IgD-negative memory B cell (primary cell): ENCODE results near the gene WDR33. TPM values are rescaled to one million over a fixed set of nuclear protein-coding genes. Genes with fewer than 3 reads are reported as not detected.

Experiments used
- H3K27ac Mint-ChIP-seq, 3 donors: one replicate each; pipeline ENCODE4 v1.8.0; 2020 to 2022; ENCODE audit warnings: mild to moderate bottlenecking in 3 of 3, mixed read lengths in 3 of 3, moderate library complexity in 1 of 3
- H3K27me3 Mint-ChIP-seq: one replicate; pipeline ENCODE4 v1.8.0; 2021; ENCODE audit warnings: mixed read lengths
- H3K36me3 Mint-ChIP-seq: one replicate; pipeline ENCODE4 v1.8.0; 2020; ENCODE audit warnings: mild to moderate bottlenecking, mixed read lengths
- H3K4me1 Mint-ChIP-seq, 3 donors: one replicate each; pipeline ENCODE4 v1.8.0; 2020 to 2022; ENCODE audit warnings: mixed read lengths in 3 of 3, mild to moderate bottlenecking in 1 of 3
- H3K4me3 Mint-ChIP-seq, 4 donors: one replicate each; pipeline ENCODE4 v1.8.0; 2020 to 2022; ENCODE audit warnings: mild to moderate bottlenecking in 4 of 4, mixed read lengths in 4 of 4, moderate library complexity in 3 of 4
- H3K9me3 Mint-ChIP-seq, 3 donors: one replicate each; pipeline ENCODE4 v1.8.0; 2020 to 2021; ENCODE audit warnings: mixed read lengths in 3 of 3, mild to moderate bottlenecking in 1 of 3
- polyA plus RNA-seq: library from polyadenylated mRNA; unstranded; fragments of 300-500 nt; fragmentation: Illumina TruSeq; gene quantifications from one replicate; pipeline ENCODE4 v1.2.3, GENCODE V29; 2021

WDR33 gene
- polyA plus RNA-seq, 1 donor from 2014 or later: 39.5 TPM

DNA sequence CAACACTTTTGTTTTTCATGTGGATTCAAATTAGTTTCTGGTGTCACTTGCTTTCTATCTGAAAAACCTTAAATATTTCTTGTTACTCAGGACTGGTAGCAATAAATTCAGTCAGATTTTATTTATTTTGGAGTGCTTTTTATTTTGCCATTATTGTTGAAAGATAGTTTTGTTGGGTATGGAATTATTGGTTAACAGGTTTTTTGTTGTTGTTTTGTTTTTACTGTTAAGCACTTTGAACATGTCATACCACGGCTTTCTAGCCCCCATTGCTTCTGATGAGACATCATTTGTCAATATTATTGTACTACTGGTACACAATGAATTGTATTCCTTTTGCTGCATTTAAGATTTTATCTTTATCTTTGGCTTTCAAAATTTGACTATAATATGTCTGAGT, 122.6 kb downstream of the WDR33 start:
- H3K9me3 Mint-ChIP-seq: peaks cover 9 to 17% (median 14%) of the 10 kb centered on the region in 3 donors
- H3K27me3 Mint-ChIP-seq: peaks cover 6% of the 10 kb centered on the region
- H3K27ac Mint-ChIP-seq: no peak overlapping the region
- H3K4me1 Mint-ChIP-seq: no peaks in the 10 kb centered on the region
- H3K4me3 Mint-ChIP-seq: no peak overlapping the region
- peaks cover 9% of the 10 kb centered on the region for H3K36me3 Mint-ChIP-seq

DNA sequence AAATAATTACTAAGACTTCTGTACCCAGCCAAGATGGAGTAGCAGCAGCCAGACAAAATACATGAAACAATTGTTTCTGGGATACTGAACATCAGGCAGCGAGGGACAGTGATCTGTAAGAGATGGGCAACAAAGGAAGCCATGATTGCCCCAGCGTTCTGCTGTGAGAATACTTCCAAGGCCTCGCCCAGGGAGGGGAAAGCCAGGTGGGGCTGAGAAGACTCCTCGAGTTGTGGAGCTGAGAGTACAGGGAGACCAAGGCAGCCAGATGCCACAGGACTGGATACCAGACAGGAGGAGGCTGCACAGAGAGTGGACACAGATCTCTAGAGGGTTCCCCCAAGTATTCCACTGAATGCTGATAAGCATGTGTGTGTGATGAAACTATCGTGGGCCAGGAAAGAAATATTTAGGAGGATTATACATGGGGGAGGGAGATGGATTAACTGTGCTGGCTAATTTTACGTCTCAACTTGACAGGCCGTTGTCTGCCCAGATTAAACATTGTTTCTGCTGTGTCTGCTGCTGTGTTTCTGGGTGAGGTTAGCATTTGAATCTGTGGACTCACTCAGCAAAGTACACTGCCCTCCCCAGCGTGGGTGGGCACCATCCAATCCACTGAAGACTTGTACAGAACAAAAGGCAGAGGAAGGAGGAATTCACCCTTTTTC, 125.4 kb downstream of the WDR33 start:
- peaks cover 0 to 13% (median 5%) of the 10 kb centered on the region in 3 donors for H3K9me3 Mint-ChIP-seq
- H3K4me3 Mint-ChIP-seq: no peak overlapping the region
- peaks cover 0 to 2% (median 0%) of the 10 kb centered on the region in 3 donors for H3K4me1 Mint-ChIP-seq
- H3K27me3 Mint-ChIP-seq: peaks cover 10% of the 10 kb centered on the region
- H3K27ac Mint-ChIP-seq: no peak overlapping the region
- peaks cover 3% of the 10 kb centered on the region for H3K36me3 Mint-ChIP-seq

DNA sequence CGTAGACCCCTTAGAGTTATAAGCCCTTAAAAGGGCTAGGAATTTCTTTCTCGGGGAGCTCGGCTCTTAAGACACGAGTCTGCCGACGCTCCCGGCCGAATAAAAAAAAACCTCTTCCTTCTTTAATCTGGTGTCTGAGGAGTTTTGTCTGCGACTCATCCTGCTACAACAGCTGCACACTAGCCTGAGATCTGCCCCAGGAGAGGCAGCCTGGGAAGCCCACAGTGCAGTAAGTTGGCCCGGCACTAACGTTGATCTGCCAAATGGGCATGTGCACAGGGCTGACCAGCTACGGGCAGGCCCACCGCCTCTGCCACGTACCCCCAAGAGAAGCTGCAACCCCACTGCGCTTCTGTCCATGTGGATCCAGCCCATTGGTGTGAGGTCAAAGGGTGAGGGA, 127.2 kb downstream of the WDR33 start:
- Mint-ChIP-seq H3K4me1 (peaks cover 0 to 2% (median 0%) of the 10 kb centered on the region in 3 donors), H3K27me3 (peaks cover 11% of the 10 kb centered on the region), H3K4me3 (no peak overlapping the region)

DNA sequence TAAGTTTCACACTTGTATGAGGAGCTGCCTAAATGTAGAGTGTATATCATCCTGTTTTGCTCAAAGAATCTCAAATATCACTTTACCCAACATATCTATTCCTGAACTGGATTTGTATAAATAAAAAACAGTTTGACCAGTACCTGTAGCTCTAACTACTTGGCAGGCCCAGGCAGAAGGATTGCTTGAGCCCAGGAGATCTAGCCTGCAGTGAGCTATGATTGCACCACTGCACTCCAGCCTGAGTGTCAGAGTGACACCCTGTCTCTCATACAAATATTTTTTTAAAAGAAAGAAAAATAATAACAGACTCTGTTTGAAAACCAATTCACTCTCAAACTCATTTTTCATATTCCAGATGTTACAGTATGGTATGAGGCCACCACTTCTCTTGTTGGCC, 127.9 kb downstream of the WDR33 start:
- Mint-ChIP-seq H3K27me3 (peaks cover 15% of the 10 kb centered on the region), H3K27ac (no peak overlapping the region), H3K4me3 (no peak overlapping the region), H3K4me1 (peaks cover 0 to 2% (median 0%) of the 10 kb centered on the region in 3 donors), H3K9me3 (peaks cover 0 to 5% (median 2%) of the 10 kb centered on the region in 3 donors), H3K36me3 (peaks cover 2% of the 10 kb centered on the region)

More for the DNA sequence above, 127.2 kb downstream of the WDR33 start:
- Mint-ChIP-seq H3K36me3 (peaks cover 3% of the 10 kb centered on the region), H3K9me3 (peaks cover 0 to 12% (median 3%) of the 10 kb centered on the region in 3 donors), H3K27ac (no peak overlapping the region)

DNA sequence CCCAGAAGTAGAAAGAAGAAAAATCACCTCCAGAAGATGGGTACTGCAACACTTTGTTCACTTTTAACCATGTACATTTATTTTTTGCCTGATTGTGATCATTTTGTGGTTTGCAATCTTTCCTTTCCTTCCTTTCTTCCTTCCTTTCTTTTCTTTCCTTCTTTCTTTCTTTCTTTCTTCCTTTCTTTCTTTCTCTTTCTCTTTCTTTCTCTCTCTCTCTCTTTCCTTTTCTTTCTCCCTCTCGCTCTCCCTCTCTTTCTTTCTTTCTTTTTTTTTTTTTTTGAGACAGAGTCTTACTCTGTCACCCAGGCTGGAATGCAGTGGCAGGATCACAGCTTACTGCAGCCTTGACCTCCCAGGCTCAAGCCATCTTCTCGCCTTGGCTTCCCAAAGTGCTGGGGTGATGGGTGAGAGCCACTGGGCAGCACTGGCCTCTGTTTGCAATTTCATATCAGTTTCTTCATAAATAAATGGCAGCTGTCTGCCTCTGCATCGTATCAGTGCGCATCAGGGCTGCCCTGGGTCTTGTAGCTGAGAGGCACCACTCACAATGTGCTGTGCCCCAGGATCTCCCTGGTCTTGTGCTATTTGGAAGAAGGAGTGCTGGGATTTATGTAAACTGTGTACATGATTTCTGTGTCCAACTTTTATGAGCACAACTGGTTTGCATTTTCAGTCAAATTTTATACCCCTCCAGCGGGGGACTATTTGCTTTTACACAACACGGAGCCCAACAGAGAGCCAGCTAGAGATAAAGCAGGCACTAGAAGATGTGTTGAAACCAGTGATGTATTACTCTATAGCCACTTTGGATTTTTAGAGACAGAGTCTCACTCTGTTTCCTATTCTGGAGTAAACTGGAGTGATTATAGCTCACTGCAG, 128.8 kb downstream of the WDR33 start:
- no peaks in the 10 kb centered on the region for H3K9me3 Mint-ChIP-seq
- H3K27ac Mint-ChIP-seq: no peak overlapping the region
- peaks cover 0 to 2% (median 0%) of the 10 kb centered on the region in 3 donors for H3K4me1 Mint-ChIP-seq
- peaks cover 20% of the 10 kb centered on the region for H3K27me3 Mint-ChIP-seq
- H3K36me3 Mint-ChIP-seq: no peaks in the 10 kb centered on the region
- H3K4me3 Mint-ChIP-seq: no peak overlapping the region

DNA sequence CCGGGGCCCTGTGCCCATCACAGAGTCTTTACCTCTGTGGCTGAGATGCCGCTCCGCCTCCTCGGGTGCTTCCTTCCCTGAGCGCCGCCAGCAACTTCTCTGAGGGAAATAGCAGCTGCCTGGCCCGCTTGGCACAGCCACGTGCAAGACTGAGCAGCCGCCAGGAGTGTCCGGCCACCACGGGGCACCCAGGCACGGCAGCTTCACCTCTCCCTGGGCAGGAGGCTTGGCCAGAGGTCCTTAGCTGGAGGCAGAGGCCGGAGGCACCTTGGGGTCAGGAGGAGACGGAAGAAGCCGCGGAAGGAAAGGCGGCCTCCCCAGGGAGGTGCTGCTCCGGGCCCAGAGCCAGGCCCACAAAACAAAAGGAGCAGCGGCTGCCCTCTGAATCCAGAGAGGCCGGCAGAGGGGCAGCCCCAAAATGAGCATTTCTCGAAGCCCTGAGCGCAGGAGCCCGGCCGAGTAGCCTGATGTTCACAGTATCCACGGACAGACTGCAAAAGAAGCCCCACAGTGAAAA, 129.6 kb downstream of the WDR33 start:
- Mint-ChIP-seq H3K27me3 (peaks cover 23% of the 10 kb centered on the region), H3K9me3 (no peaks in the 10 kb centered on the region), H3K4me1 (peaks cover 0 to 2% (median 0%) of the 10 kb centered on the region in 3 donors), H3K36me3 (no peaks in the 10 kb centered on the region), H3K4me3 (no peak overlapping the region), H3K27ac (no peak overlapping the region)

DNA sequence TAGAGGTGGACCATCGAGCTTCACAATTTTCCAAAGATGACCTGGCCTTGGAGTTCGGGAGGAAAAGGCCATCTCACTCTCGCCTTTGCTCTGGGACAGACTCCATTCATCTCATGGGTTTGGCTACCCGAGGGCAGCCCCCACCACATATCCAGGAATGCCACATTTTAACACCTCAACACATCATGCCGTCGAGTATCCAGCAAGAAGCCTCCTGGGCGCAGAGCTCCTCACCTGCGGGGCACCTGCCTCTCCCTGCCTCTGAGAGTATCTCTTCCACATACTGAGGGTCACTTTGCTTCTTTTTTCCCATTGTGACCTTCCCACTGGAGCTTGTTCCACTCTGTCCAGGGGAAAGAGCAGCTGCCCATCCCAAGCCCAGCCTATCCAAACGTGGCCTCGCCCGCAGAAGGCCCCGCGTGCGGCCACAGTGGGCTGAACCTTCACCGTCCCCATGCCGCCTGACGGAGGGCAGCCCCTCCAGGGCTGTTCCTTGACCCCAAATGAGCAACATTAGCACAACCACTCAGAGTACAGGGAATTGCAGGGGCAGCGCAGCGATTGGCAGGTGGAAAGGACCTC, 130.2 kb downstream of the WDR33 start:
- H3K4me3 Mint-ChIP-seq: no peak overlapping the region
- H3K27me3 Mint-ChIP-seq: peaks cover 27% of the 10 kb centered on the region

DNA sequence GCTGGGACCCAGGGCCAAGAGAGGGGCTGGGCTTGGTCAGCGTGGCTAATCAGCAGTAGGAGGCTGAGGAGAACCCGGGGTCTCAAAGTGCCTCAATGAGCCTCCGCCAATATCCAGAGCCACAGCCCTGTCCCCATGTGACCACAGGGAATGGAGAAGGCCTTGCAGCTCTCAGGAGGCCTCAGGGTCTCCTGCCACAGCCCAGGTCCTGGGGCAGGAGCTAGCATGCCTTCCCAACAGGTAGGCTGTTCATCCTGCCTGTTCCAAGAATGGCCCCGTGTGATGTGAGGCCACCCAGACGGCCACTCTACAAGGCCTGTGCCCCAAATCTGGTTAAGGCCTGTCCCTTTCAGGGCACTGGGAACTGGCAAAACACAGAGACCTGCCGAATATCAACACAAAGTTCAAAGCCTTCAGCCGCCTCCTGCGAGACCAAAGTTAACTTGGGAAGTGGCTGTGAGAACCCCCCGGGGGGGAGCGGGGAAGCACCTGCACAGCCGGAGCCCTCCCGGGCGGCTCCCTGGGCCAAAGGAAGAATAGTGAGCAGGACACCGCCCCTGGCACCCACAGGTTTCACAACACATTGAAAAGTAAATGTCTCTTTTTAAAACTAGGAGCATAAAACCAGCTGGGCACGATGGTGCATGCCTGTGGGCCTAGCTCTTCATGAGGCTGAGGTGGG, 131.2 kb downstream of the WDR33 start:
- H3K27ac Mint-ChIP-seq: no peak overlapping the region
- H3K4me1 Mint-ChIP-seq: peaks cover 6 to 8% (median 6%) of the 10 kb centered on the region in 3 donors
- no peak overlapping the region for H3K4me3 Mint-ChIP-seq
- H3K27me3 Mint-ChIP-seq: peaks cover 30% of the 10 kb centered on the region
- no peaks in the 10 kb centered on the region for H3K36me3 Mint-ChIP-seq
- no peaks in the 10 kb centered on the region for H3K9me3 Mint-ChIP-seq

More for the DNA sequence above, 130.2 kb downstream of the WDR33 start:
- no peaks in the 10 kb centered on the region for H3K36me3 Mint-ChIP-seq
- H3K4me1 Mint-ChIP-seq: peaks cover 3 to 6% (median 4%) of the 10 kb centered on the region in 3 donors
- no peak overlapping the region for H3K27ac Mint-ChIP-seq
- no peaks in the 10 kb centered on the region for H3K9me3 Mint-ChIP-seq

DNA sequence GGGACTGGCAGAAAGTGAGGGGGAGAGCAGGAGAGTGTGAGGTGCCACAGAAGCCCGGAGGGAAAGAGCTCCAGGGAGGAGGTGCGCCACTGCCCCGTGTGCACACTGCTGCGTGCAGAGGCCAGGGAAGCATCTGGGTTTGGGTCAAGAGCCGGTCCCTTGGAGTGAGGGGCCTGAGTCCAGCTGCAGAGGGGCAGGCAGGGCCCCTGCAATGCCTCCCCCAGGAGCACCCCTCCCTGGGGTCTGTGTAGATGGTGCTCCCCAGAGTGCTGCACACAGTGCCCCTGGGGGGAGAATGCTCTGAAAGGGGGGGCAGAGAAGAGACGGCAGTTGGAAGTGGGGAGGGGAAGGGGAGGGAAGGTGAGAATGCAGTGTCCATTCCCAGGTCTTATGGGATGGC, 132.0 kb downstream of the WDR33 start:
- peaks cover 37% of the 10 kb centered on the region for H3K27me3 Mint-ChIP-seq

DNA sequence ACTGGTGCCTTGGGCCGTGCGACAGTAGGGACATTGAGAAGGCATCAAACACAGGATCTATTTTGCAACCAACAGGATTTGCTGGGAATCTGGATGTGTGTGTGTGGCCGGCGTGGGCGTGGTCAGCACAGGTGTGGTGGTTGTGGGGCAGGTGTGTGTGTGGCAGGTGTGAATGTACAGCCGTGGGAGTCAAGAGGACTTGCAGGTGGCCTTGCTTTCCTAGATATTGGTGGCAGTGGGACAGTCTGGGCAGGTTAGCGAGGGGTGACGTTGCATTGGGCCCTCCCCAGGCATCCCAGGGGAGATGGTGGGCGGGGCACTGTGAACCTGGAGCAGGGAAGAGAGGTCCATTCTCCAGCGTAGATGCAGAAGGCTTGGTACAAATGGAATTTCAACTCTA, 132.4 kb downstream of the WDR33 start:
- peak overlapping the region in 1 of 3 donors; percentile 47 for H3K27ac Mint-ChIP-seq
- no peak overlapping the region for H3K4me3 Mint-ChIP-seq
- peaks cover 40% of the 10 kb centered on the region for H3K27me3 Mint-ChIP-seq
- H3K36me3 Mint-ChIP-seq: no peaks in the 10 kb centered on the region
- H3K9me3 Mint-ChIP-seq: no peaks in the 10 kb centered on the region
- peaks cover 6 to 10% (median 9%) of the 10 kb centered on the region in 3 donors for H3K4me1 Mint-ChIP-seq

More for the DNA sequence above, 132.0 kb downstream of the WDR33 start:
- H3K9me3 Mint-ChIP-seq: no peaks in the 10 kb centered on the region
- peaks cover 6 to 10% (median 9%) of the 10 kb centered on the region in 3 donors for H3K4me1 Mint-ChIP-seq
- no peaks in the 10 kb centered on the region for H3K36me3 Mint-ChIP-seq
- no peak overlapping the region for H3K4me3 Mint-ChIP-seq
- H3K27ac Mint-ChIP-seq: no peak overlapping the region

DNA sequence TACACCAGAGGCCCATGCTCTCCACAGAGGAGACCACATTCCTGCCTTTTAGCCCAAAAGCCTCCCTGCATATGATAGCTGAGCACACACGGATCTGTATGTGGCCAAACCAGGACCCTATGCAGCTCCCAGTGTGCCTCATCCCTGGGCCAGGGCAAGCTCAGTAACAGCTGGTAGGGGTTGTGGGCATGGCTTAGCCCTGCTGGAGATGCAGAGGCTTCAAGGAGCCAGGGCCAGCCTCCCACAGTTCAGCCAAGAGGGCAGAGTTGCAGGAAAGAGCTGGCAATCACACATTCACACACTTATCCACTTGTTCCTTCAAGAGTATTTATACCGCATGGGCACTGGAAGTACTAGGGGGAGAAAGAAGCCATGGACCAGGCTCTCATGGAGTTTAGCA, 134.1 kb downstream of the WDR33 start:
- Mint-ChIP-seq H3K27me3 (peaks cover 48% of the 10 kb centered on the region), H3K27ac (no peak overlapping the region), H3K4me1 (peaks cover 6 to 9% (median 9%) of the 10 kb centered on the region in 3 donors), H3K9me3 (no peaks in the 10 kb centered on the region), H3K36me3 (no peaks in the 10 kb centered on the region), H3K4me3 (no peak overlapping the region)

DNA sequence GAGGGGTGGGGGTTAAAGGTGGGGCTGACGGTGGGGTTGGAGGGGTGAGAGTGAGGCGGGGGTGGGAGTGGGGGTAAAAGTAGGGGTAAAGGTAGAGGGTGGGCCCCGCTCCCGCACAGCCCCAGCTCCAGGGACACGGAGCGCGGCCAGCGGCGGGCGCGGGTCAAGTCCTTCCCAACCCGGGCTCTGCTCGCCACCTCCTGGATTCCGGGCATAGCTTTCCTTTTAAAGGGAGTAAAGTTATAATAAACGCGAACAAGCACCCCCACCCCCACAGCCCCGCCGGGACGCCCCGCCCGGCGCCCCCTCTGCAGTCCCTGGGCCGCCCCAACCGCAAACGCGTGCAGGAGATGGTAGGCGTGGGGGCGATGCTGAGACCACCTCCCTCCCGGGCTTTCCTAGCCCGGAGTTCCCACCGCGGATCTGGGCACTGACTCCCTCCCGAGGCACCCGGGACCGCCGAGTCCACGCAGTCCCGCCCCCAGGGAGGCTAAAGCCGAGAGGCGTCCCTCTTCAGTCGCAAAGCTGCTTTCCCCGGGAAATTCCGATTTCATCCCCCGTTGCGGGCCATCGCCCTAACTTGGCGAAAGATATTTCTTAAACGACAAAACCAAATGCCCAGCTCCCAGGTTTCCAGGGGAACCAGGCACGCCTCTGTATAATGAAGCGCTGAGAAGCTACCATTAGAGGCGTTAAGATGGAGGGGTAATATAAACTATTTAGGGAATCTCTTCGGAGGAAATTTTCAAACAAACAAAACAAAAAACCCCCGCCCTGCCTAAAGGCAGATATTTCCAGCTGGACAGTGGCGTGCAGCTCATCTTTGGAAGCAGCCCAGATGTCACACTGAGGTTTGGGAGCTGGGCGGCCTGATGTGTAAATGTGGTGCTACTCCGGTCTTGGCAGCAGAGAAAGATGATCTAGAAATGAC, 135.4 kb downstream of the WDR33 start, which contains the start of gene LIMS2:
LIMS2 (minus strand) TSS at position 200 of the 931 bp plus-strand sequence. CDS start 506 bp downstream, outside the sequence.
- no peak within 1 kb of the TSS for H3K27ac Mint-ChIP-seq
- H3K27me3 Mint-ChIP-seq: peaks cover 44% of the 10 kb centered on the region
- H3K9me3 Mint-ChIP-seq: no peaks in the 10 kb centered on the region
- H3K36me3 Mint-ChIP-seq: no peaks in the 10 kb centered on the region
- H3K4me3 Mint-ChIP-seq: peak within 1 kb of the TSS; percentile 54 to 91 (median 80)
- H3K4me1 Mint-ChIP-seq: peaks cover 6 to 9% (median 9%) of the 10 kb centered on the region in 3 donors
